ENCODE data around the gene USP20.

GRCh38 chr9:129863059-129863690 lies 27.9 kb downstream of the USP20 start:
- TF ChIP-seq POLR2A (IDR thresholded peaks at IDR 0.05; ENCODE audit: low read depth, low read length) (no peak), TAF1 (IDR thresholded peaks at IDR 0.05; ENCODE audit: borderline replicate concordance, low read depth, low read length) (no peak)

Data from GM12892 (cell line).